GM12865 (cell line): ENCODE measurements around the gene OGFOD3.
"Not testable (repeated sequence)": the region's sequence is repeated elsewhere in the genome, so short reads cannot be mapped to it uniquely, and the experiment has no call there.

ENCODE experiments used
- DNase-seq: peaks from one replicate; pipeline ENCODE4 v3.0.0; 2010; ENCODE audit warnings: low read depth
- H3K4me3 ChIP-seq: 2 replicates; pipeline ENCODE4 v1.5.1; 2011; ENCODE audit warnings: mild to moderate bottlenecking, low read depth, low read length, control low read depth
- CTCF ChIP-seq: IDR thresholded peaks from 2 replicates; pipeline ENCODE4 v1.5.1; 2011; ENCODE audit warnings: low read length, control low read depth, low read depth, inconsistent platforms; ENCODE audit not compliant: insufficient read depth; ENCODE audit errors: missing control alignments

OGFOD3 gene

GRCh38 chr17:82418001-82418986 is at the start of gene OGFOD3, which contains the start of gene HEXD:
TSS of gene OGFOD3 (minus strand) at chr17:82418586. CDS start at chr17:82418485, 101 bp downstream.
TSS of gene HEXD (plus strand) at chr17:82418347. CDS start at chr17:82419800, 1,453 bp downstream.
- DNase-seq = peak; percentile 92
- TF ChIP-seq CTCF = no peak
- H3K4me3 ChIP-seq = peak within 1 kb of the TSS; percentile 63

- DNase-seq = no peak
- no peak for TF ChIP-seq CTCF
- H3K4me3 ChIP-seq = no peak overlapping the region
These were observed 46.7 kb upstream of the OGFOD3 start for GRCh38 chr17:82465023-82465603.

- H3K4me3 ChIP-seq = no peak overlapping the region
- no peak for DNase-seq
- TF ChIP-seq CTCF = no peak
These were observed 46.2 kb upstream of the OGFOD3 start for GRCh38 chr17:82464567-82464929.

GRCh38 chr17:82463925-82464566 is 45.7 kb upstream of the OGFOD3 start:
- no peak for DNase-seq
- no peak for TF ChIP-seq CTCF
- H3K4me3 ChIP-seq = no peak overlapping the region

- H3K4me3 ChIP-seq = no peak overlapping the region
- DNase-seq = no peak
- TF ChIP-seq CTCF = no peak
These were observed 45.0 kb upstream of the OGFOD3 start for GRCh38 chr17:82463391-82463790.

- TF ChIP-seq CTCF = no peak
- H3K4me3 ChIP-seq = no peak overlapping the region
- no peak for DNase-seq
These were observed 43.6 kb upstream of the OGFOD3 start for GRCh38 chr17:82461827-82462524.

GRCh38 chr17:82459936-82460335 is 41.5 kb upstream of the OGFOD3 start:
- DNase-seq, H3K4me3 ChIP-seq: not testable (repeated sequence)
